ENCODE data around the gene CIZ1.

The CIZ1 gene

GRCh38 chr9:128180447-128180846, 10.9 kb downstream of the CIZ1 start:
- in situ Hi-C loops (cut with MboI; ENCODE audit: low pct_unique_long_range_greater_than_20kb, low sequenced_read_pairs, unreplicated experiment) = no loop called here
- no peak for TF ChIP-seq CTCF (IDR thresholded peaks at IDR 0.05; ENCODE audit: extremely low read depth, insufficient read depth, missing control alignments)
- no peak for DNase-seq (ENCODE audit: low spot score)

- DNase-seq (ENCODE audit: low spot score) = no peak
- no peak for TF ChIP-seq CTCF (IDR thresholded peaks at IDR 0.05; ENCODE audit: extremely low read depth, insufficient read depth, missing control alignments)
These were observed 11.4 kb downstream of the CIZ1 start for GRCh38 chr9:128180001-128180400.

GRCh38 chr9:128178806-128179431, 12.5 kb downstream of the CIZ1 start:
- TF ChIP-seq CTCF (IDR thresholded peaks at IDR 0.05; ENCODE audit: extremely low read depth, insufficient read depth, missing control alignments) = no peak
- DNase-seq (ENCODE audit: low spot score) = no peak
- in situ Hi-C loops (cut with MboI; ENCODE audit: low pct_unique_long_range_greater_than_20kb, low sequenced_read_pairs, unreplicated experiment) = no loop called here

More at GRCh38 chr9:128180001-128180400, 11.4 kb downstream of the CIZ1 start:
- in situ Hi-C loops (cut with MboI; ENCODE audit: low pct_unique_long_range_greater_than_20kb, low sequenced_read_pairs, unreplicated experiment) = no loop called here

- TF ChIP-seq CTCF (IDR thresholded peaks at IDR 0.05; ENCODE audit: extremely low read depth, insufficient read depth, missing control alignments) = no peak
- DNase-seq (ENCODE audit: low spot score) = no peak
- in situ Hi-C loops (cut with MboI; ENCODE audit: low pct_unique_long_range_greater_than_20kb, low sequenced_read_pairs, unreplicated experiment) = no loop called here
These were observed 15.6 kb downstream of the CIZ1 start for GRCh38 chr9:128175726-128176125.

- no peak for TF ChIP-seq CTCF (IDR thresholded peaks at IDR 0.05; ENCODE audit: extremely low read depth, insufficient read depth, missing control alignments)
- DNase-seq (ENCODE audit: low spot score) = no peak
- in situ Hi-C loops (cut with MboI; ENCODE audit: low pct_unique_long_range_greater_than_20kb, low sequenced_read_pairs, unreplicated experiment) = no loop called here
These were observed 16.2 kb downstream of the CIZ1 start for GRCh38 chr9:128175102-128175563.

GRCh38 chr9:128174062-128174461, 17.3 kb downstream of the CIZ1 start:
- in situ Hi-C loops (cut with MboI; ENCODE audit: low pct_unique_long_range_greater_than_20kb, low sequenced_read_pairs, unreplicated experiment) = no loop called here
- no peak for TF ChIP-seq CTCF (IDR thresholded peaks at IDR 0.05; ENCODE audit: extremely low read depth, insufficient read depth, missing control alignments)
- no peak for DNase-seq (ENCODE audit: low spot score)

All from GM13977 (cell line).